DOHH2 (cell line): ENCODE data around the gene PARP3.

Source experiments
- H3F3A ChIP-seq: fragments of 200-600 bp; sonication (generic), shearing (Covaris generic); 2 replicates; pipeline ENCODE4 v1.6.0; 2016; ENCODE audit warnings: antibody characterized with exemption, mild to moderate bottlenecking; ENCODE audit not compliant: control insufficient read depth, insufficient read depth
- H3K27ac ChIP-seq: fragments of 200-600 bp; sonication (generic); 2 replicates; pipeline ENCODE4 v1.5.1; 2014; ENCODE audit warnings: low read depth, mild to moderate bottlenecking, low read length, moderate library complexity
- H3K27me3 ChIP-seq: fragments of 200-600 bp; sonication (generic); 2 replicates; pipeline ENCODE4 v1.6.1; 2014; ENCODE audit warnings: mild to moderate bottlenecking, low read length, mixed read lengths; ENCODE audit not compliant: control insufficient read depth
- H3K36me3 ChIP-seq: fragments of 200-600 bp; sonication (generic); 2 replicates; pipeline ENCODE4 v1.6.1; 2014; ENCODE audit warnings: mild to moderate bottlenecking, low read length, moderate library complexity, mixed read lengths; ENCODE audit not compliant: control insufficient read depth
- H3K4me1 ChIP-seq: fragments of 200-600 bp; sonication (generic); 2 replicates; pipeline ENCODE4 v1.6.1; 2014; ENCODE audit warnings: mild to moderate bottlenecking, low read length, mixed read lengths; ENCODE audit not compliant: control insufficient read depth
- H3K4me2 ChIP-seq: fragments of 200-600 bp; sonication (generic); 2 replicates; pipeline ENCODE4 v1.6.0; 2014; ENCODE audit warnings: mild to moderate bottlenecking, low read length, moderate library complexity
- H3K4me3 ChIP-seq: fragments of 200-600 bp; sonication (generic); 2 replicates; pipeline ENCODE4 v1.5.1; 2014; ENCODE audit warnings: mild to moderate bottlenecking, low read length, mixed read lengths
- H3K79me2 ChIP-seq: fragments of 200-600 bp; sonication (generic); 2 replicates; pipeline ENCODE4 v1.6.1; 2014; ENCODE audit warnings: mild to moderate bottlenecking, low read length, mixed read lengths; ENCODE audit not compliant: control insufficient read depth
- H3K9me2 ChIP-seq: fragments of 200-600 bp; sonication (generic); replicated peaks from 2 replicates; pipeline ENCODE4 v1.6.1; 2014; ENCODE audit warnings: mild to moderate bottlenecking, low read length, mixed read lengths; ENCODE audit not compliant: control insufficient read depth
- H3K9me3 ChIP-seq: fragments of 200-600 bp; sonication (generic); 2 replicates; pipeline ENCODE4 v1.6.1; 2014; ENCODE audit warnings: antibody characterized with exemption, low read length, mixed read lengths; ENCODE audit not compliant: control insufficient read depth, insufficient read depth
- H4K20me1 ChIP-seq: fragments of 200-600 bp; sonication (generic); 2 replicates; pipeline ENCODE4 v1.6.0; 2014; ENCODE audit warnings: low read depth, mild to moderate bottlenecking, antibody characterized with exemption, low read length, moderate library complexity; ENCODE audit not compliant: control insufficient read depth, insufficient read depth
- CTCF ChIP-seq: fragments of 200-600 bp; sonication (generic); IDR thresholded peaks from one replicate; pipeline ENCODE4 v1.5.1; 2014; ENCODE audit warnings: antibody characterized with exemption, mild to moderate bottlenecking, low read depth, low read length; ENCODE audit not compliant: poor library complexity, severe bottlenecking
- EZH2phosphoT487 ChIP-seq: fragments of 200-600 bp; sonication (generic); IDR thresholded peaks from 2 replicates; pipeline ENCODE4 v1.6.1; 2017; ENCODE audit warnings: borderline replicate concordance, mild to moderate bottlenecking, antibody characterized with exemption, low read length, moderate library complexity, mixed read lengths

The PARP3 gene

GRCh38 chr3:51954105-51954504, 11.9 kb downstream of the PARP3 start:
- Histone ChIP-seq H3K9me3 (no peaks in the 10 kb centered on the region), H3F3A (no peaks in the 10 kb centered on the region), H3K36me3 (no peaks in the 10 kb centered on the region), H3K79me2 (no peaks in the 10 kb centered on the region), H3K4me3 (no peak overlapping the region), H4K20me1 (no peaks in the 10 kb centered on the region), H3K9me2 (no peaks in the 10 kb centered on the region), H3K27me3 (peaks cover 10% of the 10 kb centered on the region; the same call in 1 of the 2 replicates), H3K27ac (no peak overlapping the region), H3K4me1 (no peaks in the 10 kb centered on the region), H3K4me2 (no peak overlapping the region)
- TF ChIP-seq CTCF (no peak), EZH2phosphoT487 (no peak)

DNA sequence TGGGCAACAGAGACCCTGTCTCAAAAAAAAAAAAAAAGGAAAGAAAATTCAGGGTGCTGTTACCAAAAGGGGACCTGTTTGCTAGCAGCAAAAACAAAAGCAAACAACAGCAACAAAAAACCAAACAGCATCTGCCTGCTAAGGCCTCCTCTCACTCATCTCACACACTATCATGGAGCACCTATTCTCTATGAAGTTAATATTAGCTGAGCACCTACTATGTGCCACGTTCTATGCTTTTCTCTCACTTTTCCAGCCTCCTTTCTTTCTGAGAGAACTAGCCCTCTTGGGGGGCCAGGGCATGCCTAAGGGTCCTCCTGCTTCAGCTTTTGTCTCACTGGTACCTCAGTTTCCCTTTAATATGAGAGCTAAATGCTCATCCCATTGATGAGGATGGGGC, 12.6 kb downstream of the PARP3 start:
- TF ChIP-seq EZH2phosphoT487 (no peak), CTCF (no peak)
- peaks cover 10% of the 10 kb centered on the region; the same call in 1 of the 2 replicates for H3K27me3 ChIP-seq

GRCh38 chr3:51955175-51955892, 13.2 kb downstream of the PARP3 start, which contains the start of gene GPR62:
Gene GPR62 (plus strand): TSS chr3:51955381. CDS start chr3:51955653, 272 bp downstream.
- H3K9me3 ChIP-seq = no peaks in the 10 kb centered on the region
- no peaks in the 10 kb centered on the region for H3K4me1 ChIP-seq
- no peak for TF ChIP-seq CTCF
- TF ChIP-seq EZH2phosphoT487 = no peak
- peaks cover 10% of the 10 kb centered on the region; the same call in 1 of the 2 replicates for H3K27me3 ChIP-seq
- no peaks in the 10 kb centered on the region for H3K36me3 ChIP-seq
- H3K9me2 ChIP-seq = no peaks in the 10 kb centered on the region
- H3K4me3 ChIP-seq = no peak within 1 kb of the TSS
- H3K27ac ChIP-seq = no peak within 1 kb of the TSS
- H4K20me1 ChIP-seq = no peaks in the 10 kb centered on the region
- H3F3A ChIP-seq = no peaks in the 10 kb centered on the region
- H3K4me2 ChIP-seq = no peak within 1 kb of the TSS
- H3K79me2 ChIP-seq = no peaks in the 10 kb centered on the region

More for the DNA sequence above, 12.6 kb downstream of the PARP3 start:
- no peak overlapping the region for H3K27ac ChIP-seq
- H3K36me3 ChIP-seq = no peaks in the 10 kb centered on the region
- no peaks in the 10 kb centered on the region for H3K9me3 ChIP-seq
- no peaks in the 10 kb centered on the region for H3K4me1 ChIP-seq
- H3K9me2 ChIP-seq = no peaks in the 10 kb centered on the region
- H3K4me3 ChIP-seq = no peak overlapping the region
- no peaks in the 10 kb centered on the region for H3F3A ChIP-seq
- H4K20me1 ChIP-seq = no peaks in the 10 kb centered on the region
- no peaks in the 10 kb centered on the region for H3K79me2 ChIP-seq
- no peak overlapping the region for H3K4me2 ChIP-seq
